CD4-positive, CD25-positive, alpha-beta regulatory T cell (primary cell): ENCODE results near the gene FBXL20. TPM values are rescaled to one million over a fixed set of nuclear protein-coding genes. Genes with fewer than 3 reads are reported as not detected.

Experiments used
- ATAC-seq, 2 donors: fragments of 150-1000 bp; cut with Tn5 transposase; one replicate each; pipeline ENCODE4 v1.10.0; 2021; ENCODE audit warnings: low read depth in 2 of 2, moderate number of reproducible peaks in 2 of 2, moderate library complexity in 1 of 2
- DNase-seq, 3 donors: peaks; one replicate each; pipeline versions ENCODE4 v3.0.0 to v3.0.0-alpha.2; 2012 to 2022; ENCODE audit warnings: mixed read lengths in 1 of 3
- H3K27ac ChIP-seq: one replicate; pipeline ENCODE4 v1.7.0; 2013; ENCODE audit warnings: mild to moderate bottlenecking, low read length; ENCODE audit not compliant: insufficient read depth, poor library complexity, severe bottlenecking
- H3K27me3 ChIP-seq: one replicate; pipeline ENCODE4 v1.7.0; 2013; ENCODE audit warnings: low read length; ENCODE audit not compliant: control insufficient read depth, insufficient read depth
- H3K36me3 ChIP-seq: one replicate; pipeline ENCODE4 v1.7.0; 2013; ENCODE audit warnings: mild to moderate bottlenecking, low read length, moderate library complexity; ENCODE audit not compliant: control insufficient read depth, insufficient read depth
- H3K4me1 ChIP-seq: 2 replicates; pipeline ENCODE4 v1.7.0; 2013; ENCODE audit warnings: mild to moderate bottlenecking, low read length; ENCODE audit not compliant: insufficient read depth, control insufficient read depth, poor library complexity, severe bottlenecking
- H3K4me3 ChIP-seq: one replicate; pipeline ENCODE4 v1.7.0; 2013; ENCODE audit warnings: low read depth, mild to moderate bottlenecking, low read length, moderate library complexity
- H3K9me3 ChIP-seq, 2 experiments: 1 replicate in 1 of 2; 2 replicates in 1 of 2; pipeline ENCODE4 v1.7.0; 2013; ENCODE audit warnings: low read length in 2 of 2, mild to moderate bottlenecking in 1 of 2, moderate library complexity in 1 of 2; ENCODE audit not compliant: control insufficient read depth in 2 of 2
- H3K27ac Mint-ChIP-seq, 3 donors: one replicate each; pipeline ENCODE4 v1.8.0; 2020 to 2022; ENCODE audit warnings: mild to moderate bottlenecking in 3 of 3, mixed read lengths in 3 of 3, moderate library complexity in 2 of 3
- H3K27me3 Mint-ChIP-seq: one replicate; pipeline ENCODE4 v1.8.0; 2022; ENCODE audit warnings: mild to moderate bottlenecking, mixed read lengths
- H3K36me3 Mint-ChIP-seq: one replicate; pipeline ENCODE4 v1.8.0; 2020; ENCODE audit warnings: mixed read lengths
- H3K4me1 Mint-ChIP-seq, 4 donors: one replicate each; pipeline ENCODE4 v1.8.0; 2020 to 2022; ENCODE audit warnings: mixed read lengths in 4 of 4, mild to moderate bottlenecking in 1 of 4
- H3K4me3 Mint-ChIP-seq, 4 donors: one replicate each; pipeline ENCODE4 v1.8.0; 2020 to 2022; ENCODE audit warnings: mild to moderate bottlenecking in 4 of 4, mixed read lengths in 4 of 4, moderate library complexity in 3 of 4
- H3K9me3 Mint-ChIP-seq, 7 donors: one replicate each; pipeline ENCODE4 v1.8.0; 2020 to 2022; ENCODE audit warnings: mixed read lengths in 7 of 7, mild to moderate bottlenecking in 3 of 7, moderate library complexity in 2 of 7
- polyA plus RNA-seq, 4 donors: library from polyadenylated mRNA; unstranded; fragments of 300-500 nt; fragmentation: Illumina TruSeq; gene quantifications; one replicate each; pipeline ENCODE4 v1.2.3, GENCODE V29; 2021
- total RNA-seq: library from RNA; stranded (reverse); gene quantifications from one replicate; pipeline ENCODE4 v1.2.3, GENCODE V29; 2022

The FBXL20 gene
- total and polyA plus RNA-seq, 5 donors from 2014 or later, result 4.0 to 30.8 (median 5.5) TPM

DNA sequence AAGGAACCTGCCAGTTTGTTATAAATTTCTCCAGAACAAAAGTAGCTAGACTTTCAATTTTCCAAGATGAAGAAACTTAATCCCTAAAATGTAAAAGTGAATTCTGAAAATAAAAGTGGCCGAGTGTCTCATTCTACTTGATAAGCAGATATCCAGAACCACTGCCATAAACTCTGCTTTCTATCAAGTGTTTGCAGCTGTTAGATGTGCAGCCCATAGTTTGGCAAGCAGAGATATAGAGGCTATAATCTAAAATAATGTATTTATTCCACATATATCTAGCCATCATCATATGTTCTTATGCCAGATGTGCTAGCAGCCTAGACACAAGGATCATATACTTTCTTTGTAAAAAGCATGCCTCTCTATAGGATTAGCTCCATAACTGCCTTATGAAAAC, 14.7 kb upstream of the FBXL20 start:
- Histone ChIP-seq H3K9me3 (no peaks in the 10 kb centered on the region), H3K27ac (no peak overlapping the region), H3K4me3 (no peak overlapping the region), H3K27me3 (no peaks in the 10 kb centered on the region), H3K4me1 (no peaks in the 10 kb centered on the region), H3K36me3 (peaks cover 77% of the 10 kb centered on the region)
- Mint-ChIP-seq H3K9me3 (peaks cover 0 to 2% (median 0%) of the 10 kb centered on the region in 7 donors), H3K27me3 (no peaks in the 10 kb centered on the region), H3K4me3 (no peak overlapping the region), H3K4me1 (no peaks in the 10 kb centered on the region), H3K27ac (no peak overlapping the region), H3K36me3 (peaks cover 18% of the 10 kb centered on the region)
- no peak for DNase-seq
- ATAC-seq, result no peak

DNA sequence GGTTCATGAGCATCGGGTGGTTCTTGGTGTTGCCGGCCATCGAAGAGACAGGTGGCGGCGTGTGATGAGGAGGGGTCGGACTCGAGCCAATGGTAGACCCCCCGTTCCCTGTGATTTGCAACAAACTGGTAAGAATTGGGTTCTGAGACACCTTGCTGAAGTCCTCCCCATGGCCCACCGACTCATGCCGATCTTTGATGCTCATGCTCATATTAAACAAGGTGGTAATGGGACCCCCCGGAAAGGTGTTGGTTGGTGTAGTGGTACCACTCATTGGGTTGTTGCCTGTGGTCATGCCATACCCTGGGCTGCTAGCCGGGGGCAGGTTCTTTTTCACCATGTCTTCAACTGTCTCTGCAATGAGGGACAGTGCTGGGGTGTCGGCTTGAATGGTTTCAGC, 8.9 kb upstream of the FBXL20 start:
- peaks cover 74% of the 10 kb centered on the region for H3K36me3 ChIP-seq
- H3K4me1 Mint-ChIP-seq, result peaks cover 0 to 10% (median 4%) of the 10 kb centered on the region in 4 donors
- H3K36me3 Mint-ChIP-seq, result peaks cover 39% of the 10 kb centered on the region
- no peak for DNase-seq
- no peaks in the 10 kb centered on the region for H3K27me3 Mint-ChIP-seq
- H3K27ac Mint-ChIP-seq, result no peak overlapping the region
- H3K27ac ChIP-seq, result no peak overlapping the region
- no peak overlapping the region for H3K4me3 Mint-ChIP-seq
- H3K9me3 ChIP-seq, result no peaks in the 10 kb centered on the region
- no peaks in the 10 kb centered on the region for H3K4me1 ChIP-seq
- H3K4me3 ChIP-seq, result no peak overlapping the region
- no peak for ATAC-seq
- H3K27me3 ChIP-seq, result no peaks in the 10 kb centered on the region
- H3K9me3 Mint-ChIP-seq, result no peaks in the 10 kb centered on the region

DNA sequence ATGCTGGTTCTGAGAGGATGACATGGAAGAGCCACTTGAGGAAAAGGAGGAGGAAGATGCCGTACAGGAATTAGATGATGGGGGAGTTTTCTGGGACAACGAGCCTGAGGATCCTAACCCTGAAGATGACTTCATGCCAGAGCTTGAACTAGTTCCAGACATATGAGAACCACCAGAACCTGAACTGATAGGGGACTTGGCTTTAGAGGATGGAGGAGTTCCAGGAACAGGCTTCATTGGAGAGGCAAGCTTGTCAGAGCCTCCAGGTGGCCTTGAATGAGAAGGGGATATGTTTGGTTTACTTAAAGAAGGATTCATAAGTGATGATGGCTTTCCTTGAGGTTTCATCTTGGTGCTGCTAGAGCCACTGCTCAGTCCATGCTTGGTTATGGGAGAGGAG, 6.9 kb upstream of the FBXL20 start:
- H3K4me3 ChIP-seq, result no peak overlapping the region
- H3K36me3 Mint-ChIP-seq, result peaks cover 31% of the 10 kb centered on the region
- no peak for ATAC-seq
- H3K4me3 Mint-ChIP-seq, result peak overlapping the region in 1 of 4 donors; percentile 16
- H3K9me3 Mint-ChIP-seq, result no peaks in the 10 kb centered on the region
- H3K4me1 ChIP-seq, result no peaks in the 10 kb centered on the region
- no peaks in the 10 kb centered on the region for H3K9me3 ChIP-seq
- no peak for DNase-seq
- no peak overlapping the region for H3K27ac ChIP-seq
- peak overlapping the region in 1 of 3 donors; percentile 10 for H3K27ac Mint-ChIP-seq
- H3K36me3 ChIP-seq, result peaks cover 59% of the 10 kb centered on the region
- H3K27me3 ChIP-seq, result no peaks in the 10 kb centered on the region
- no peaks in the 10 kb centered on the region for H3K27me3 Mint-ChIP-seq
- H3K4me1 Mint-ChIP-seq, result peaks cover 0 to 13% (median 9%) of the 10 kb centered on the region in 4 donors

DNA sequence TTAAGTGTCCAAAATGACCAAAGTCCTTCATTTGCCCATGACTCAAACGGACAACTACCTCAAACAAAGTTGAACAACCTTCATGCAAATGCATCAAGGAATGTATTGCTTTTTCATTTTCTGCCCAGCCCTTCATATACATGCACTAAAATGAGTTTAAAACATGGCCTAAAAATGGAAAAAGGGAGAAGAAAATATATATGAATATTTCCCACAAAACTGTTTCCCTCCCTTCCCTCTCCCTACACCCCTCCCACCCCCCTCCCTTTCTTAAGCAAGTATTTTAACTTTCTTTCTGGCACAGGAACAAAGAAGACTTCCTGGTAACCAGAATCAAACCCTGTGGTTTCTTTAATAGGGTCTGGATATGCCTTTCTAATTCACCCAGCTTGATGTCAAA, 5.5 kb upstream of the FBXL20 start:
- Mint-ChIP-seq H3K9me3 (no peaks in the 10 kb centered on the region), H3K27ac (no peak overlapping the region), H3K4me1 (peaks cover 5 to 15% (median 10%) of the 10 kb centered on the region in 4 donors), H3K27me3 (peaks cover 8% of the 10 kb centered on the region), H3K4me3 (peak overlapping the region in 1 of 4 donors; percentile 27), H3K36me3 (peaks cover 28% of the 10 kb centered on the region)
- no peak overlapping the region for H3K4me3 ChIP-seq
- no peaks in the 10 kb centered on the region for H3K27me3 ChIP-seq
- H3K36me3 ChIP-seq, result peaks cover 50% of the 10 kb centered on the region
- DNase-seq, result no peak
- no peak overlapping the region for H3K27ac ChIP-seq
- no peak for ATAC-seq
- H3K9me3 ChIP-seq, result no peaks in the 10 kb centered on the region
- H3K4me1 ChIP-seq, result no peaks in the 10 kb centered on the region

DNA sequence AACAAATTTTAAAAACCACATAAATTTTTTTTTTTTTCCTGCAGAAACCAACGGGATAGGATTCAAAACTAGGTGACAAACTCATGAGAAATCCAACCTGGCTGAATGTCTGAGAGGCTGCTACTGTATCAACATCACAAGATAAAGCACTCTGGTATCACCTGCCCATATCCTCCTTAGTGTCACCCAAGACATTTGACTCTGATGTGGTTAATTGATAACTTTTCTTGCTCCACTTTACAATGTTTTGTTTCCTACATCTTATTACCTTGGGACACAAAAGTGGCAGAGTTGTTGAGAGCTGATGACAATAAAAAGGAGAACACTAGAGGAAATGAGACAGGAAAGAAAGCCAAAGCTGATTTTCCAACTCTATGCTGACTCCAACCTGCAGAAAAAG, 4.0 kb upstream of the FBXL20 start:
- no peak overlapping the region for H3K27ac ChIP-seq
- no peak for DNase-seq
- Mint-ChIP-seq H3K27ac (peak overlapping the region; percentile 16 to 82 (median 68)), H3K27me3 (peaks cover 10% of the 10 kb centered on the region), H3K4me1 (peaks cover 8 to 19% (median 12%) of the 10 kb centered on the region in 4 donors), H3K36me3 (peaks cover 25% of the 10 kb centered on the region), H3K4me3 (peak overlapping the region in 2 of 4 donors; percentile 49 to 54), H3K9me3 (no peaks in the 10 kb centered on the region)
- no peak overlapping the region for H3K4me3 ChIP-seq
- H3K9me3 ChIP-seq, result no peaks in the 10 kb centered on the region
- no peaks in the 10 kb centered on the region for H3K27me3 ChIP-seq
- peaks cover 37% of the 10 kb centered on the region for H3K36me3 ChIP-seq
- ATAC-seq, result no peak
- peaks cover 5% of the 10 kb centered on the region for H3K4me1 ChIP-seq

DNA sequence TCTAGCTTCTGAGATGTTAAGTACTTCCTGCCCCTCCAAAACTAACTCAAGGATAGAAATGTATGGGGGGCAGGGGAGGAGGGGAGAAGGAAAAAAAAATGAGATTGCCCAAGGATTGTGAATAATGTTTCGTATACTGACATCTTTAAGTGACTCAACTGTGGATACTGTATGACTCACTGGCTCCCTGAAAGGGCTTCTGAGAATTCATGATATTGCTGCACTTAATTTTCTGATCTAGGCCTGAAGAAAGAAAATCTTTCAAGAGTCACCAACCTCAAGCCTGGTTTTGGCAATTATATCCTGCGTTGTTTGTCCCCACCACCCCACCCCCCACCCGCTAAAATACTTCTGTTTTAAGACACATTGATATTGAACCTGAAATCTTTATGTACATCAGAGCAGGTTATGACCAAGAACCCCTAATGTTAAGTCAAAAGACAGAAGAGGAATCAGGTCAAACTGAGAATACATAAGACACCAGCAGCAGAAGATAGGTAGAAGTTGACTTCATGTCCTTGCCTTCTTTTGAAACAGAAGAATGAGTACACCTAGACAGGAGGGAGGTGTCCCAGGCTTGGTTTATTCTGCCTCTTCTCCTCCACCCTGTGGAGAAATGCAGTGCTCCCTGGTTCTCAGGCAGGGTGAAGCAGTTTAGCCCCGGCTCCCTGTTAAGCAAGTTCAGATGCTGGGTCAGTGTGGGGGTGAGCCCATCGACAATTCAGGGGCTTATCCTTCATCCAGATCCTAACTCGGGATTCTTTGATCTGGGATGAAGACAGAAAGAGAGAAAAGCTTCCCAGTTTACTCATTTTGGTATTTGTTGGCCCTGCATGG, 3.3 kb upstream of the FBXL20 start:
- Mint-ChIP-seq H3K4me1 (peaks cover 14 to 26% (median 18%) of the 10 kb centered on the region in 4 donors), H3K36me3 (peaks cover 18% of the 10 kb centered on the region), H3K27me3 (peaks cover 10% of the 10 kb centered on the region), H3K4me3 (peak overlapping the region; percentile 32 to 54 (median 42)), H3K9me3 (no peaks in the 10 kb centered on the region), H3K27ac (peak overlapping the region in 1 of 3 donors; percentile 82)
- Histone ChIP-seq H3K9me3 (no peaks in the 10 kb centered on the region), H3K4me3 (no peak overlapping the region), H3K27me3 (no peaks in the 10 kb centered on the region), H3K27ac (no peak overlapping the region), H3K36me3 (peaks cover 30% of the 10 kb centered on the region), H3K4me1 (peaks cover 12% of the 10 kb centered on the region)
- DNase-seq, result peak in 1 of 3 donors; percentile 47
- ATAC-seq, result no peak

DNA sequence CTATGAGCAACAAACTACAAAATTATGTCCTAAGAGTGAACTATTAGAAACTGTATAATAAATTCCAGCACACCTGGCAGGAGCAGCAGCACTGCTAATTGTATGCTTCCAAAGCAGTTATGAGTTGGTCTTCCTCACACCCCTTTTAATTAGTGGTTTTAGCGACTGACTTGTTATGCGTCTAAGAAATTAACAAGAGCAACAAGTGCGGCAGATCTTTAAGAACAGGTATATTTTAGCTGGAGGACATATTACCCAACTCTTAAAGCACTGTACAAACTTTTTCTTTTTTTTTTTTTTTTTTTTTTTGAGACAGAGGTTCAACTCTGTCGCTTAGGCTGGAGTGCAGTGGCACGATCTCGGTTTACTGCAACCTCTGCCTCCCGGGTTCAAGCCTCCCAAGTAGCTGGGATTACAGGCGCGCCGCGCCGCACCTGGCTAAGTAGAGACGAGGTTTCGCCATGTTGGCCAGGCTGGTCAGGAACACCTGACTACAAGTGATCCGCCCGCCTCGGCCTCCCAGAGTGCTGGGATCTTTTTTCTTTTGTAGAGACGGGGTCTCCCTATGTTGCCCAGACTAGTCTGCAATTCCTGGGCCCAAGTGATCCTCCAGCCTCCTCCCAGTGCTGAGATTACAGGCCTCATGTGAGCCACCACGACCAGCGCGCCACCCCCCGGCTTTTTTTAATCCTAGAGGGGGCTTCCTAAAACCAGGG, 1.6 kb upstream of the FBXL20 start:
- Histone ChIP-seq H3K9me3 (no peaks in the 10 kb centered on the region), H3K27me3 (no peaks in the 10 kb centered on the region), H3K36me3 (peaks cover 13% of the 10 kb centered on the region), H3K4me3 (peak overlapping the region; percentile 57), H3K27ac (peak overlapping the region; percentile 82), H3K4me1 (peaks cover 18% of the 10 kb centered on the region)
- peaks cover 1% of the 10 kb centered on the region for H3K36me3 Mint-ChIP-seq
- peak overlapping the region in 2 of 3 donors; percentile 56 to 97 for H3K27ac Mint-ChIP-seq
- peaks cover 20 to 39% (median 25%) of the 10 kb centered on the region in 4 donors for H3K4me1 Mint-ChIP-seq
- peak overlapping the region; percentile 80 to 99 (median 98) for H3K4me3 Mint-ChIP-seq
- H3K27me3 Mint-ChIP-seq, result peaks cover 10% of the 10 kb centered on the region
- ATAC-seq (no peak), DNase-seq (no peak)
- no peaks in the 10 kb centered on the region for H3K9me3 Mint-ChIP-seq
